Epithelial cell of proximal tubule (primary cell): ENCODE measurements around the gene NEGR1. TPM values are rescaled to one million over a fixed set of nuclear protein-coding genes. Genes with fewer than 3 reads are reported as not detected.

Experiments
- DNase-seq: peaks from one replicate; pipeline ENCODE4 v3.0.0-alpha.2; 2011; ENCODE audit warnings: low read depth
- H3K4me3 ChIP-seq: 2 replicates; pipeline ENCODE4 v1.5.1; 2011; ENCODE audit warnings: low read depth, mild to moderate bottlenecking, low read length
- CTCF ChIP-seq: conservative IDR thresholded peaks from 2 replicates; pipeline ENCODE4 v1.5.1; 2012; ENCODE audit warnings: low read depth, mild to moderate bottlenecking, low read length
- total RNA-seq: library from RNA; depleted of rRNA; stranded (reverse); fragments of >200 nt; gene quantifications from 2 replicates; pipeline ENCODE4 v1.2.3, GENCODE V29; 2015

NEGR1 gene
- total RNA-seq, 1 donor from 2014 or later: 3.1 TPM

GRCh38 chr1:71788113-71788512 lies 494.2 kb downstream of the NEGR1 start:
- no peak for TF ChIP-seq CTCF
- no peak for DNase-seq
- no peak overlapping the region for H3K4me3 ChIP-seq

GRCh38 chr1:71787699-71788098 lies 494.6 kb downstream of the NEGR1 start:
- TF ChIP-seq CTCF: no peak
- no peak overlapping the region for H3K4me3 ChIP-seq
- DNase-seq: no peak

GRCh38 chr1:71786218-71786617 lies 496.1 kb downstream of the NEGR1 start:
- H3K4me3 ChIP-seq: no peak overlapping the region
- TF ChIP-seq CTCF: no peak
- DNase-seq: no peak

- no peak for DNase-seq
- H3K4me3 ChIP-seq: no peak overlapping the region
These were observed 496.9 kb downstream of the NEGR1 start for GRCh38 chr1:71785450-71785849.

GRCh38 chr1:71785000-71785399 lies 497.3 kb downstream of the NEGR1 start:
- no peak for TF ChIP-seq CTCF
- no peak overlapping the region for H3K4me3 ChIP-seq
- DNase-seq: no peak

More at GRCh38 chr1:71785450-71785849, 496.9 kb downstream of the NEGR1 start:
- TF ChIP-seq CTCF: no peak

- TF ChIP-seq CTCF: no peak
- no peak overlapping the region for H3K4me3 ChIP-seq
- DNase-seq: no peak
These were observed 498.1 kb downstream of the NEGR1 start for GRCh38 chr1:71784241-71784640.

GRCh38 chr1:71783071-71783470 lies 499.3 kb downstream of the NEGR1 start:
- DNase-seq: no peak
- H3K4me3 ChIP-seq: no peak overlapping the region
- no peak for TF ChIP-seq CTCF
